ENCODE results near the gene BMP5.

BMP5 gene

DNA sequence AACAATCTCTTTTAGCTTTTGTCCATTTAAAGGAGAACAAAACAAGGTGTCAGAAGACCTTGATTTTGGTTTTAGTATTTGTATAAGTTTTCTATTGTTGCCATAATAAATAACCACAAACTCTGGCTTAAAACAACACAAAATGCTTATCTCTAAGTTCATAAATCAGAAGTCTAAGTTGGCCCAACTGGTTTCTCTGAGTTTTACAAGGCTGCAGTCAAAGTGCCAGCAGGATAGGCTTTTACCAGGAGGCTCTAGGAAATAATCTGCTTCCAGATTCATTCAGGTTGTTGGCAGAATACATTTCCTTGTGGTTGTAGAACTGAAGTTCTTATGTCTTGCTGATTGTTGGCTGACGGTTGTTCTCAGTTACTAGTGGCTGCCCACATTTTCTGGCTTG, 149.2 kb downstream of the BMP5 start:
- no peak for DNase-seq (ENCODE audit: low spot score)
- in situ Hi-C loops (cut with MboI; ENCODE audit: low pct_unique_long_range_greater_than_20kb, low sequenced_read_pairs, unreplicated experiment): no loop called here
- TF ChIP-seq, protein P1, sequence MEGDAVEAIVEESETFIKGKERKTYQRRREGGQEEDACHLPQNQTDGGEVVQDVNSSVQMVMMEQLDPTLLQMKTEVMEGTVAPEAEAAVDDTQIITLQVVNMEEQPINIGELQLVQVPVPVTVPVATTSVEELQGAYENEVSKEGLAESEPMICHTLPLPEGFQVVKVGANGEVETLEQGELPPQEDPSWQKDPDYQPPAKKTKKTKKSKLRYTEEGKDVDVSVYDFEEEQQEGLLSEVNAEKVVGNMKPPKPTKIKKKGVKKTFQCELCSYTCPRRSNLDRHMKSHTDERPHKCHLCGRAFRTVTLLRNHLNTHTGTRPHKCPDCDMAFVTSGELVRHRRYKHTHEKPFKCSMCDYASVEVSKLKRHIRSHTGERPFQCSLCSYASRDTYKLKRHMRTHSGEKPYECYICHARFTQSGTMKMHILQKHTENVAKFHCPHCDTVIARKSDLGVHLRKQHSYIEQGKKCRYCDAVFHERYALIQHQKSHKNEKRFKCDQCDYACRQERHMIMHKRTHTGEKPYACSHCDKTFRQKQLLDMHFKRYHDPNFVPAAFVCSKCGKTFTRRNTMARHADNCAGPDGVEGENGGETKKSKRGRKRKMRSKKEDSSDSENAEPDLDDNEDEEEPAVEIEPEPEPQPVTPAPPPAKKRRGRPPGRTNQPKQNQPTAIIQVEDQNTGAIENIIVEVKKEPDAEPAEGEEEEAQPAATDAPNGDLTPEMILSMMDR (IDR thresholded peaks at IDR 0.05; ENCODE audit: extremely low read depth, insufficient read depth, missing control alignments): no peak

DNA sequence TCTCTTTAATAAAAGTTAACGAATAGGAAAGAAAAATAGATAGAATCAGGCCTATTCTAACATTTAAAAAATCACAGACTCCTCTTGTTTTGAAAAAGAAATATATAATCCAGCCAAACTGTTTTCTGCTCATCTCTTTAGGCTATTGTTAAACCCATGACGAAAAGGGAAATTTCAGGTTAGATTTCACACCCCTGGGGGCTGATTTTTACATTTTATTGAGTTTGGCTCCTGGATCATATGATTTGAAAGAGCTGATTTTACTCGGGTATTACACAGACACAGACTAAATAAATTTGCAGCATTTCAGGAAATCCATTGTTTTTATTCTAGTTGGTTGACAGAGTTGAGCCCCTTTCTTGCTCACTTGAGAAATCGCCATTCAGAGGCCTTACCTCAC, 160.6 kb downstream of the BMP5 start:
- in situ Hi-C loops (cut with MboI; ENCODE audit: low pct_unique_long_range_greater_than_20kb, low sequenced_read_pairs, unreplicated experiment): no loop called here
- no peak for DNase-seq (ENCODE audit: low spot score)
- TF ChIP-seq, protein P1 (IDR thresholded peaks at IDR 0.05; ENCODE audit: extremely low read depth, insufficient read depth, missing control alignments): no peak

DNA sequence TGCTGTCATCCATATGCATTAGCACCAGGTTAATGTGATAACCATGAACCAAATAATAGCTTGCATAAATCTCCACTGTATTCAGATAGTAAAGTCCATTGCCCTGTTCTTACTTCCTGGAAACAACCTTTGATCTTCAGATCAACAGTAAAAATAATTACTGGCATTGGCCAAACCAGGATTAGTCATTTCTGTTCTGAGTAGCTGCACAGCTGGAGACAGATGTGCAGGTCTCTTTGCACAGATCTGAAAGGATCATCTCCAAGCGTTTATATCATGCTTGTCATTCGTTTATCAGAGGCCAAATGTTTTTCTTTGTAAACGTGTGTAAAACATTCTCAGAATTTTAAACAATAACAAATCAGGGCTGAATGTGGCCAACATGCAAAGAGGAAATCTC, 162.0 kb downstream of the BMP5 start:
- TF ChIP-seq, protein P1 (IDR thresholded peaks at IDR 0.05; ENCODE audit: extremely low read depth, insufficient read depth, missing control alignments): no peak
- DNase-seq (ENCODE audit: low spot score): no peak
- in situ Hi-C loops (cut with MboI; ENCODE audit: low pct_unique_long_range_greater_than_20kb, low sequenced_read_pairs, unreplicated experiment): no loop called here

DNA sequence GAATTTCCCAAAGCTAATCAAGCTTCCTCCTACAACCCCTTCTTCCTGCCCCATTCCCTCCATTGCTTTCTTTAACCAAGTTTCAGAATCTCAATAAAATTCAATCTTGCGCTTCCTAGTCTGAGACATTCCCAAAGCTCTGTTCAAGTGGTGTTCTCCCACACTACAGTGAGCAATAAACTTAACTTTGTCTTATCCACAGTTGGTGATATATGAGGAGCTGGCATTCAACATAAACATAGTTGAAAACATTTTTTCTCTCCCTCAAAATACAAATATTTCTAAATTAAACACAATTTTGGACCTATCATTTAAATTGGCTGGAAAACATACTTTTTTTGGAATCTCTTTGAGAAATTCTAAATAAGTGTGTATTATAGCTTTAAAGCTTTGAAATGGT, 166.7 kb downstream of the BMP5 start:
- TF ChIP-seq, protein P1 (IDR thresholded peaks at IDR 0.05; ENCODE audit: extremely low read depth, insufficient read depth, missing control alignments): no peak
- in situ Hi-C loops (cut with MboI; ENCODE audit: low pct_unique_long_range_greater_than_20kb, low sequenced_read_pairs, unreplicated experiment): no loop called here
- DNase-seq (ENCODE audit: low spot score): no peak

DNA sequence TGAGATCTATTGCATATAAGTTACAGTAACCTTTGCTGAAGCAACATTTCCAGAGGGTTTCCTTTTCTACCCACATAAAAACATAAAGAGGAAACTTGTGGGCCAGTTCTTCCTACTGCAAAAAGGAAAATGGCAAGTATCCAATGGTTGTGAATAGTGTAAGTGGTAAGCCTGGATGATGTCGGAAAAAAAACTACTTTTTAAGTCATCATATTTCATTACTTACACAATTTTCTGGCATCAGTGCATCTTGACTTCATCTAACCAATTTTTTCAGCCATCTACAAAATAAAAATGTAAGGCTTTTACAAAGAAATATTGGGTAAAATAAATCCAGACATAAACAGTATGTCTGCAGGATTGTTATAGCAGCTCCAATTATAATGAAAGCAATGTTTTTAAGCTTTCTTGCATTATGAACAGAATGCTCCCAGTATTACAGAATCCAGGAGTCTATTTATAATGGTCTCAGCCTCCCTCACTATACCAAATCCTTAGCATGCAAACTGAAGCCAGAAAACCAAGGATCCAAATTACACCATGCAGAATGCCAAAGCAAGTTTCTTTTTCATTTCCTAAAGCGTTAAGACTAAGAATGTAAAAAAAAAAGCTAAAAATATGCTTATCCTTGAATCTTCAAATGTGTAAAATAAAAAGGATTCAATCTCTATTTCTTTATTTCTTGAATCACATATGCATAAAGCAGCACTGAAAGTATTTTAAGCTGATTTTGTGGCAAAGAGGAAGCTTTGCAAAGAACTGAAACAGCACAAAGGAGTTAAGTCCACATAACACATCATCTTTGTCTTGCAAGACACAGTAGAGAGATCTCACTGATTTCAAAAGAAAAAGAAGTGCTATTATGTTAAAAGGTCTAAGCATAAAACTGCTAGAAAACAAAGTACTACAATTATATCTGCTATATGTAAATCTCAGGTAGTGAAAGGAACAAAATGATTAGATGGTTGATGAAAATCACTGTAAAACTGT, 169.6 kb downstream of the BMP5 start:
- no peak for DNase-seq (ENCODE audit: low spot score)
- in situ Hi-C loops (cut with MboI; ENCODE audit: low pct_unique_long_range_greater_than_20kb, low sequenced_read_pairs, unreplicated experiment): no loop called here
- TF ChIP-seq, protein P1 (IDR thresholded peaks at IDR 0.05; ENCODE audit: extremely low read depth, insufficient read depth, missing control alignments): no peak

DNA sequence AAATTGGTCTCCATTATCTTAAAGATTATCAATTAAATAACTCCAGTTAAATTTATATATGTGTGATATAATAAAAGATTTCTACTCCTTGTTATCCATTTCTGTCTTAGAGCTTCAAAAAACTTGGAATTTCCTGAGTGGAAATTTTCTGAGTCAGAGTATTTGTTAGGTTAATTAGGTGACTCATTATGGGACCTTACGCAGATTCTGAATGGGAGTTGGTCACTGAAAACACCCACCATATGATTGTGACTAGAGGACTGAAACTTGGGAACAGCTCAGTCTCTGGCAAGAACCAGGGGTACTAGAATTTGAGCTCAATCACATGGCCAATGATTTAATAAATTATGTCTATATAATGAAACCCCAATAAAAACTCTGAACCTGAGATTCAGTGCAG, 171.0 kb downstream of the BMP5 start:
- TF ChIP-seq, protein P1 (IDR thresholded peaks at IDR 0.05; ENCODE audit: extremely low read depth, insufficient read depth, missing control alignments): no peak
- DNase-seq (ENCODE audit: low spot score): no peak
- in situ Hi-C loops (cut with MboI; ENCODE audit: low pct_unique_long_range_greater_than_20kb, low sequenced_read_pairs, unreplicated experiment): no loop called here

Measured in GM13977 (cell line).